GM19463 (cell line): ENCODE results near the gene HOXD13.

Experiments
- ATAC-seq: cut with Tn5 transposase; IDR thresholded peaks from one replicate; pipeline ENCODE4 v1.9.1; 2021; ENCODE audit warnings: mild to moderate bottlenecking, moderate library complexity; ENCODE audit not compliant: unreplicated experiment

The HOXD13 gene

GRCh38 chr2:176080540-176081375 is 11.8 kb upstream of the HOXD13 start:
- no peak for ATAC-seq

- no peak for ATAC-seq
Measured at GRCh38 chr2:176081376-176081836, 11.1 kb upstream of the HOXD13 start.

- ATAC-seq: no peak
Measured at GRCh38 chr2:176081837-176082524, 10.5 kb upstream of the HOXD13 start.

DNA sequence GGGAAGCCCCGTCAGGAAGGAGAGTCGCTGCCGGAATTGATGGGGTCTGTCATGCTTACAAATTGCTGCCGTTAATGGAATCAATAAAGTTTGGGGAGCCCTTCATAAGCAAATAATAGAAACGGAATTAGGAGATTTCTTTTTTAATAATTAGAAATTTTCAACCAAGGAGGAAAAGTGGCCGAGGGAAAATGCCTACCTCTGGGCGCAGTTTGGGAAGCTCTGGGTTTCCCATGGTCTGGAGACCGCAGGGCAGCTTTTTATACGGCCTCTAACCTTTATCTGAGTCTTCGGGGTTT is 10.0 kb upstream of the HOXD13 start:
- ATAC-seq: no peak

- no peak for ATAC-seq
Measured at GRCh38 chr2:176082824-176083751, 9.4 kb upstream of the HOXD13 start.

DNA sequence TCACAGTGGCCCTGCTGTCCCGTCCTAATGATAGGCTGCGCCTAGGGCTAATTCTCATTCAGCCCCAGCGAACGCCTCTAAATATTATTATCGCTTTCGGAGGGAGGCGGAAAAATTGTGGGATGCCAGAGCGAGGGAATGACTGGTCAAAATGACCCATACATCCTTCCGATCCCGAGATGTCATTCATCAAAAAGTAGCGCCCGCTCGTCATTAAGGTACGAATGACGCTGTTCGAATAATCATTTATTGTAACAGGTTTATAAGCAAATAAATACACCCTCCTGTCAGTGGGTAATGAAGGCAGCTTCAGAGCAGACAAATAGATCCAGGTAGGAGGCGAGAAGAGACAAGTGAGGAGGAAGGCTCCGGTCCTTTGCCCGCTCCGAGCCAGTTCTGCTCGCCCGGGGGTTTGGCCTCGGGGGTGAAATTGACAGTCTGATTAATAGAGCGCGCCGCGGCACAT is 8.7 kb upstream of the HOXD13 start, which contains the start of gene EVX2:
Gene EVX2 (minus strand): TSS at position 167 of the 466 bp plus-strand sequence. CDS start 186 bp downstream, outside the sequence.
- ATAC-seq: no peak

GRCh38 chr2:176084611-176085119 is 7.9 kb upstream of the HOXD13 start:
- ATAC-seq: no peak

GRCh38 chr2:176085120-176085788 is 7.3 kb upstream of the HOXD13 start:
- ATAC-seq: no peak

GRCh38 chr2:176085861-176086771 is 6.4 kb upstream of the HOXD13 start:
- ATAC-seq: no peak

GRCh38 chr2:176087330-176088047 is 5.0 kb upstream of the HOXD13 start:
- no peak for ATAC-seq

DNA sequence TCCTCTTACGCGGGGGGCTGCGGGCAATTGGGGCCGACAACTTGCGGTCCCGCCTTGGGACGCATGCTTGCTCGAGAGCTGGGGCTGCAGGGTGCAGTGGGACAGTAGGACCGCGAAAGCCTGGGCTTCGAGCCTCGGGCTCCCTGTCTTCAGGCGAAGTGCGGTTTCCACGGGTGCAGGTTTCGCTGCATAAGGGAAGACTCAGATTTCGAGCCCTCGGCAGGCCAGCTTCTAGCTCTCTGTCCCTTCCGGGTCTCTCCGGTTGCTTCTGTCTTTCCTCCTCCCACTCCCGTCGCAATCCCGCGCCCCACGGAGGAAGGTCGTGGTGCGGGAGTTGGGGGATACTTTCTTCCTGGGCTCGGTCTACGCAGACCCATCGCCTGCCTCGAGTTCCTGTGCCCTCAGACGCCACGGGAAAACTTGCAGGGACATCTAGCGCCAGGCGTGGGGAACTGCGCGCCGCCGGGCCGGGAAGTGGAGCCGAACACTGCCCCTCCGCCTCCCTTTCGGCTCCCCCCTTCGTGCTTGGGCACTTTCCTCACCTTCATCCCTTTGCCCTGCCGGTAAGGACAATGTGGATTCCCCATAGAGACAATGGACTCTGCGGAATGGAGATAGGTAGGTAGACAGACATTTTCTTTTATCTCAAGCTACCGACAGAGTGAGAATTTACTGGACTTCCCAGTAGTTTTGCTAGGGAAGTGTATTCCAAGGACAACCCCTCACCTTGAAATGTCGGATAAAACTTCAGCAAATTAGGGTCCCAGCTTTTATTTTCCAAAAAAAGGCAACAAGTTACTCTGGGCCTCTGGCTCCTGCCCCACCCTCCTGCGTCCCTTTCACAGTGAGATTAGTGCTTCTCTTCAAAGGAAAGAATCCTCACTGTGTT is 4.2 kb upstream of the HOXD13 start:
- ATAC-seq: peak; percentile 72

- no peak for ATAC-seq
Measured at GRCh38 chr2:176088937-176089842, 3.3 kb upstream of the HOXD13 start.

- ATAC-seq: no peak
Measured at GRCh38 chr2:176089843-176090395, 2.6 kb upstream of the HOXD13 start.

GRCh38 chr2:176090862-176091261 is 1.7 kb upstream of the HOXD13 start:
- no peak for ATAC-seq

DNA sequence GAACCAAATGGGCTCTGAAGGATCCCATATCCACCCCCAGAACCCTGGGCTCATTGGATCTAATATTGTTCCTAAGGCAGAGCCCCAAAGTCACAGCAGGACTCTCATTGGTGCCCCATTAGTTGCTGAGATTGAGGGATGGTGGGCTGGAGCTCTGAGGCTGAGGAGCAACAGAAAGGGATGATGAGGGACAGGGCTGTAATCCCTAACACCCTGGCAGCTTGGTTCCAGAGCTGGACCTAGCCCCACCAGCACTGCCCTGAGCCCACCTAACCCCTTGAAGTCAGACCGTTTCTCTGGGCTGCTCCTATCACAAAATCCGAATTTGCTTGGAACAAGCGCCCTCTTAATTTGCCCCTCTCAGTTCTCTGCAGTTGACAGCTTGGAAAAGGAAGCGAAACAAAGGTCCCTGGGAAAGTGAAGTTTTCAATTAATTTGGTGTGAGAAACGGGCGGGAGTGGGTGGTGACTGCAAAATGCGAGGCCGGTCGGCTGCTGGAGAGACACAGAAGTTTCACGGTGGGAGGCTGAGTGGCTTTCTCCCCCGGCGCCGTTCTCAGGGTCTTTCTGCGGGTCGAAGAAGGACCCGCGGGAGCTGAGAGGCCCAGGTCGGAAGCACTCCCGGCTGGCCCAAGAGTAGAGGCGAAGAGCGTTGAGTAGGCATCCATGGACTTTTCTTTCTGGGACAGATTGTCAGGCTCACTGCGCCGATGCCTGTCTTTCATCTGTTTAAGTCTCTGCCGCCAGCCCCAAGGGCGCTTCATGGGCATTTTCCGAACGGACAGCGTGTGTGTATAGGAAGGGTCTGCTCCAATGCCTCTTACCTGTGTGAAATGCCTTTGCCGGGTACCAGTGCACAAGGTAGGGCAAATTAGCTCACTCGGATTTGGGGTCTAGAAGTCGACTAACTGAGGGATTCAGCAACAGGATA is 927 bp upstream of the HOXD13 start:
- no peak for ATAC-seq
